HL-60 (cell line): ENCODE results near the gene FHIT.

Experiments
- DNase-seq, 2 experiments: peaks; one replicate each; pipeline ENCODE4 v3.0.0-alpha.2; 2010 to 2020; ENCODE audit warnings: low read depth in 1 of 2, low spot score in 1 of 2
- H3K27ac ChIP-seq: fragments of 250-450 bp; sonication (Bioruptor Pico); replicated peaks from 2 replicates; pipeline ENCODE4 v1.5.1; 2020; ENCODE audit warnings: mild to moderate bottlenecking, moderate library complexity
- H3K27me3 ChIP-seq: fragments of 250-450 bp; sonication (Bioruptor Pico); 2 replicates; pipeline ENCODE4 v1.5.1; 2021; ENCODE audit warnings: mild to moderate bottlenecking, moderate library complexity; ENCODE audit not compliant: insufficient read depth, poor library complexity, severe bottlenecking
- H3K4me3 ChIP-seq: replicated peaks from 2 replicates; pipeline ENCODE4 v1.5.1; 2011; ENCODE audit warnings: mild to moderate bottlenecking, control low read depth, low read length; ENCODE audit not compliant: insufficient read depth
- GABPA ChIP-seq: IDR thresholded peaks from 2 replicates; pipeline ENCODE4 v1.6.1; 2012; ENCODE audit warnings: low read depth
- POLR2AphosphoS5 ChIP-seq: IDR thresholded peaks from 2 replicates; pipeline ENCODE4 v1.6.1; 2012; ENCODE audit warnings: low read depth
- SPI1 ChIP-seq: IDR thresholded peaks from 2 replicates; pipeline ENCODE4 v1.6.1; 2012; ENCODE audit warnings: low read depth, mild to moderate bottlenecking, borderline replicate concordance
- TF ChIP-seq, protein P1 (sequence below): IDR thresholded peaks from one replicate; pipeline ENCODE4 v1.5.1; 2011; ENCODE audit warnings: low read length, control low read depth, inconsistent platforms; ENCODE audit not compliant: insufficient read depth
- TF ChIP-seq, protein P2 (sequence below): IDR thresholded peaks from 2 replicates; pipeline ENCODE4 v1.6.1; 2012; ENCODE audit warnings: low read depth; ENCODE audit not compliant: insufficient replicate concordance

FHIT gene

DNA sequence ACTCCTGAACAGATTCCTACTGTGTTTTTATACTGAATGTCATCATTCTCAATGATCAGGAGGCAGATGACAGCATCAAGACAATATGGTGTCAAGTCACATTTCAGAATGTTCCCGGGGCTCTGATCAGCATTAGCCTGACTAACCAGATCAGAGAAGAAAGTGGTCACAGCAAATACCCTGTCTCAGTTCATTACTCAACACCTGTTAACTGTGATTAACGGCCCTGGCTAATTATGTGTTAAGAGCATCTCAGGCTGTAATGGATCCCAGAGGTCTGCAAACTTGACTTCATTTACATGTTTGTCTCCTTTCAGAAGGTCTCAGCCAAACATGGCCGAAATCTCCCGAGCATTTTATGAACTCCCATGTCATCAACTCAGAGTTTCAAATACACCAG is 833.7 kb downstream of the FHIT start:
- TF ChIP-seq GABPA (no peak), POLR2AphosphoS5 (no peak), SPI1 (no peak)
- TF ChIP-seq, protein P1, sequence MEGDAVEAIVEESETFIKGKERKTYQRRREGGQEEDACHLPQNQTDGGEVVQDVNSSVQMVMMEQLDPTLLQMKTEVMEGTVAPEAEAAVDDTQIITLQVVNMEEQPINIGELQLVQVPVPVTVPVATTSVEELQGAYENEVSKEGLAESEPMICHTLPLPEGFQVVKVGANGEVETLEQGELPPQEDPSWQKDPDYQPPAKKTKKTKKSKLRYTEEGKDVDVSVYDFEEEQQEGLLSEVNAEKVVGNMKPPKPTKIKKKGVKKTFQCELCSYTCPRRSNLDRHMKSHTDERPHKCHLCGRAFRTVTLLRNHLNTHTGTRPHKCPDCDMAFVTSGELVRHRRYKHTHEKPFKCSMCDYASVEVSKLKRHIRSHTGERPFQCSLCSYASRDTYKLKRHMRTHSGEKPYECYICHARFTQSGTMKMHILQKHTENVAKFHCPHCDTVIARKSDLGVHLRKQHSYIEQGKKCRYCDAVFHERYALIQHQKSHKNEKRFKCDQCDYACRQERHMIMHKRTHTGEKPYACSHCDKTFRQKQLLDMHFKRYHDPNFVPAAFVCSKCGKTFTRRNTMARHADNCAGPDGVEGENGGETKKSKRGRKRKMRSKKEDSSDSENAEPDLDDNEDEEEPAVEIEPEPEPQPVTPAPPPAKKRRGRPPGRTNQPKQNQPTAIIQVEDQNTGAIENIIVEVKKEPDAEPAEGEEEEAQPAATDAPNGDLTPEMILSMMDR: no peak
- TF ChIP-seq, protein P2, sequence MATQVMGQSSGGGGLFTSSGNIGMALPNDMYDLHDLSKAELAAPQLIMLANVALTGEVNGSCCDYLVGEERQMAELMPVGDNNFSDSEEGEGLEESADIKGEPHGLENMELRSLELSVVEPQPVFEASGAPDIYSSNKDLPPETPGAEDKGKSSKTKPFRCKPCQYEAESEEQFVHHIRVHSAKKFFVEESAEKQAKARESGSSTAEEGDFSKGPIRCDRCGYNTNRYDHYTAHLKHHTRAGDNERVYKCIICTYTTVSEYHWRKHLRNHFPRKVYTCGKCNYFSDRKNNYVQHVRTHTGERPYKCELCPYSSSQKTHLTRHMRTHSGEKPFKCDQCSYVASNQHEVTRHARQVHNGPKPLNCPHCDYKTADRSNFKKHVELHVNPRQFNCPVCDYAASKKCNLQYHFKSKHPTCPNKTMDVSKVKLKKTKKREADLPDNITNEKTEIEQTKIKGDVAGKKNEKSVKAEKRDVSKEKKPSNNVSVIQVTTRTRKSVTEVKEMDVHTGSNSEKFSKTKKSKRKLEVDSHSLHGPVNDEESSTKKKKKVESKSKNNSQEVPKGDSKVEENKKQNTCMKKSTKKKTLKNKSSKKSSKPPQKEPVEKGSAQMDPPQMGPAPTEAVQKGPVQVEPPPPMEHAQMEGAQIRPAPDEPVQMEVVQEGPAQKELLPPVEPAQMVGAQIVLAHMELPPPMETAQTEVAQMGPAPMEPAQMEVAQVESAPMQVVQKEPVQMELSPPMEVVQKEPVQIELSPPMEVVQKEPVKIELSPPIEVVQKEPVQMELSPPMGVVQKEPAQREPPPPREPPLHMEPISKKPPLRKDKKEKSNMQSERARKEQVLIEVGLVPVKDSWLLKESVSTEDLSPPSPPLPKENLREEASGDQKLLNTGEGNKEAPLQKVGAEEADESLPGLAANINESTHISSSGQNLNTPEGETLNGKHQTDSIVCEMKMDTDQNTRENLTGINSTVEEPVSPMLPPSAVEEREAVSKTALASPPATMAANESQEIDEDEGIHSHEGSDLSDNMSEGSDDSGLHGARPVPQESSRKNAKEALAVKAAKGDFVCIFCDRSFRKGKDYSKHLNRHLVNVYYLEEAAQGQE: no peak
- Histone ChIP-seq H3K4me3 (no peak overlapping the region), H3K27me3 (no peaks in the 10 kb centered on the region), H3K27ac (no peak overlapping the region)
- no peak for DNase-seq

DNA sequence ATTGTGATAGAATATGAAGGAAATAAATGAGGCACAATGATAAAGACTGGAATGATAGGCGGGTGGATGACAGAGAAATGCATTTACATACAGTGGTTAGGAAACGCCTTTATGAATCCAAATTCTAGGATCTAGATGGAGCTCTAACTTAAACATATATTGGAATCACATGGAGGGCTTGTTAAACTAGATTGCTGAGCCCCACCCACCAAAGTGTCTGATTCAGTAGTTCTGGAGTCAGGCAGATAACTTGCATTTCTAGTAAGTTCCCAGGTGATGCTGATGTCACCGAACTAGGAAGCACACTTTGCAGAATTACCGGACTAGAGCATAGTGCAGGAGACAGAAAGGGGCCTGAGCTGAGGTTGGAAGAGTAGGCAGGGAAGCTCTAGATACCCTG is 837.2 kb downstream of the FHIT start:
- DNase-seq: no peak
- no peaks in the 10 kb centered on the region for H3K27me3 ChIP-seq
- no peak for TF ChIP-seq SPI1
- TF ChIP-seq, protein P1: no peak
- TF ChIP-seq GABPA: no peak
- TF ChIP-seq, protein P2: no peak
- no peak overlapping the region for H3K4me3 ChIP-seq
- no peak overlapping the region for H3K27ac ChIP-seq

DNA sequence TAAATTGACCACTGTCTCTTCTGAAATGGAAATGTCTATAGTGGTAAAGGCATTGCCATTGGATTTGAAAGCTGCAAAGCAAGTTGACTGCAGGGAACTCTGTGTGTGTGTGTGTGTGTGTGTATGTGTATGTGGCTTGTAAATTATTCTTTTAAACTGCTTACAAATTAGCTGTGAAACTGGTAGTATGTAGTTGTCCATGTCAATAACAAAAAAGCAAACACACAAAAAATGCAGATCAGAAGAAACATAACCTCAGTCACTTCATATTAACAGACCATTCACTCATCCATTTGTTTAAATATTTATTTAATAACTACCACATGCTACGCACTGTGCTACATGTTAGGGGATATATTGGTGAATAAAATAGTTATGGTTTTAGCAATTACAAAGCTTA is 837.7 kb downstream of the FHIT start:
- H3K27me3 ChIP-seq: no peaks in the 10 kb centered on the region
- H3K27ac ChIP-seq: no peak overlapping the region
- no peak overlapping the region for H3K4me3 ChIP-seq
- TF ChIP-seq GABPA: no peak
- TF ChIP-seq, protein P1: no peak
- DNase-seq: no peak

DNA sequence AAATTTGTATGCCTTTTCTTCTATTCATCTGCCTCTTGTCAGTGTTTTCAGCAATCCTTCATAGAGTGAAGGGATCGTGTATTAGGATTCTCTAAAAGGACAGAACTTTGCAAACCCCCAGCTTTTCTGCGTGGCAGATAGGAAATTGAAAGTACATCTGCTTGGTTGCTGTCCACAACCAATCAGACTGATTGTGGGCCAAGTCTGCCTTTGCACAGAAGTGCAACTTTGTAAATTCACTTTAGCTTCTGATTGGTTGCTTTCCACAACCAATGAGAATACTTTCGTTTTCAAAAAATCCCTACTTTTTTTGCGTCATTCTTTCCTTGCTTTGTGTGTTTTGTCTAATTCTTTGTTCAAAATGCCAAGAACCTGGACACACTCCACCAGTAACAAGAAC is 847.4 kb downstream of the FHIT start:
- TF ChIP-seq, protein P1: no peak
- no peak for TF ChIP-seq SPI1
- TF ChIP-seq GABPA: no peak
- TF ChIP-seq, protein P2: no peak
- no peak for TF ChIP-seq POLR2AphosphoS5
- Histone ChIP-seq H3K27me3 (no peaks in the 10 kb centered on the region), H3K27ac (no peak overlapping the region), H3K4me3 (no peak overlapping the region)
- no peak for DNase-seq
